ENCODE results near the gene CHRNA1.

GRCh38 chr2:174722942-174723592, 41.2 kb downstream of the CHRNA1 start:
- TF ChIP-seq CTCF (IDR thresholded peaks at IDR 0.05) (no peak), POLR2AphosphoS5 (IDR thresholded peaks at IDR 0.05) (no peak)
